KMS-11 (cell line): ENCODE results near the gene METTL15.

Source experiments
- H2AFZ ChIP-seq: fragments of 200-600 bp; sonication (generic); 2 replicates; pipeline ENCODE4 v1.6.1; 2016; ENCODE audit warnings: antibody characterized with exemption, mixed run types, low read depth
- H3K27ac ChIP-seq: fragments of 200-600 bp; sonication (generic); 2 replicates; pipeline ENCODE4 v1.6.1; 2016; ENCODE audit warnings: mild to moderate bottlenecking, mixed run types
- H3K27me3 ChIP-seq: fragments of 200-600 bp; sonication (generic); 2 replicates; pipeline ENCODE4 v1.6.1; 2017; ENCODE audit warnings: mild to moderate bottlenecking, low read depth, mixed run types, moderate library complexity; ENCODE audit not compliant: insufficient read depth
- H3K36me3 ChIP-seq: fragments of 200-600 bp; sonication (generic); 2 replicates; pipeline ENCODE4 v1.6.1; 2017; ENCODE audit warnings: mild to moderate bottlenecking, mixed run types; ENCODE audit not compliant: insufficient read depth
- H3K4me1 ChIP-seq: fragments of 200-600 bp; sonication (generic); 2 replicates; pipeline ENCODE4 v1.6.1; 2016; ENCODE audit warnings: mild to moderate bottlenecking, low read depth, mixed run types; ENCODE audit not compliant: poor library complexity, severe bottlenecking
- H3K4me2 ChIP-seq: fragments of 200-600 bp; sonication (generic); 2 replicates; pipeline ENCODE4 v1.7.0; 2016; ENCODE audit warnings: mild to moderate bottlenecking, mixed run types
- H3K4me3 ChIP-seq: fragments of 200-600 bp; sonication (generic); IDR thresholded peaks from 2 replicates; pipeline ENCODE4 v1.6.1; 2017; ENCODE audit warnings: low read depth, low read length, mixed read lengths; ENCODE audit not compliant: insufficient read depth
- H3K79me2 ChIP-seq: fragments of 200-600 bp; sonication (generic); 2 replicates; pipeline ENCODE4 v1.6.1; 2016; ENCODE audit warnings: low read depth, mixed run types; ENCODE audit not compliant: insufficient read depth
- H3K9ac ChIP-seq: fragments of 200-600 bp; sonication (generic); 2 replicates; pipeline ENCODE4 v1.6.1; 2016; ENCODE audit warnings: mild to moderate bottlenecking, mixed run types
- H4K20me1 ChIP-seq: fragments of 200-600 bp; sonication (generic); 2 replicates; pipeline ENCODE4 v1.6.1; 2016; ENCODE audit warnings: mild to moderate bottlenecking, mixed run types; ENCODE audit not compliant: insufficient read depth
- TF ChIP-seq, protein P1 (sequence below): fragments of 200-600 bp; sonication (generic); conservative IDR thresholded peaks from 2 replicates; pipeline ENCODE4 v1.6.1; 2017; ENCODE audit warnings: low read depth, mild to moderate bottlenecking, antibody characterized with exemption, low read length, moderate library complexity, mixed read lengths

The METTL15 gene

DNA sequence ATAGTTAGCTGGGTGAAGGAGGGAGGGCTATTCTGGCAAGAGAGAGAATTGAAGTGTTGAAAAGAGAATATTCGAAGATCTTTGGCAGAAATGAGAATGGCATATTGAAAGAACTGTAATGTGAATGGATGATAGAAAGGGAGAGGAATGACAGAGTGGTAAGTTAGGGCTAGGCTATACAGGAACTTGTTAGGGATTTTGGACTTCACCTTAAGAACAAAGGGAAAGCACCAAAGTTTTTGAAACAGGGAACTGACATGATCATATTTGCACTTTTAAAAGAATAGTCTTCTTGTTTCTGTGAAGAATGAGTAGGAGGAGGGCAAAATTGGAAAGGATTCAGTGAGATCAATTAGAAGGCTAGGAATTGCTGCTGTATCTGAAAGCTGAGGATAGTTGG is 119.3 kb downstream of the METTL15 start:
- H3K9ac ChIP-seq = no peak overlapping the region
- no peak overlapping the region for H3K4me2 ChIP-seq
- H2AFZ ChIP-seq = no peak overlapping the region
- H3K4me3 ChIP-seq = no peak overlapping the region
- no peaks in the 10 kb centered on the region for H3K4me1 ChIP-seq
- TF ChIP-seq, protein P1, sequence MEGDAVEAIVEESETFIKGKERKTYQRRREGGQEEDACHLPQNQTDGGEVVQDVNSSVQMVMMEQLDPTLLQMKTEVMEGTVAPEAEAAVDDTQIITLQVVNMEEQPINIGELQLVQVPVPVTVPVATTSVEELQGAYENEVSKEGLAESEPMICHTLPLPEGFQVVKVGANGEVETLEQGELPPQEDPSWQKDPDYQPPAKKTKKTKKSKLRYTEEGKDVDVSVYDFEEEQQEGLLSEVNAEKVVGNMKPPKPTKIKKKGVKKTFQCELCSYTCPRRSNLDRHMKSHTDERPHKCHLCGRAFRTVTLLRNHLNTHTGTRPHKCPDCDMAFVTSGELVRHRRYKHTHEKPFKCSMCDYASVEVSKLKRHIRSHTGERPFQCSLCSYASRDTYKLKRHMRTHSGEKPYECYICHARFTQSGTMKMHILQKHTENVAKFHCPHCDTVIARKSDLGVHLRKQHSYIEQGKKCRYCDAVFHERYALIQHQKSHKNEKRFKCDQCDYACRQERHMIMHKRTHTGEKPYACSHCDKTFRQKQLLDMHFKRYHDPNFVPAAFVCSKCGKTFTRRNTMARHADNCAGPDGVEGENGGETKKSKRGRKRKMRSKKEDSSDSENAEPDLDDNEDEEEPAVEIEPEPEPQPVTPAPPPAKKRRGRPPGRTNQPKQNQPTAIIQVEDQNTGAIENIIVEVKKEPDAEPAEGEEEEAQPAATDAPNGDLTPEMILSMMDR = no peak
- H4K20me1 ChIP-seq = no peaks in the 10 kb centered on the region
- H3K27me3 ChIP-seq = no peaks in the 10 kb centered on the region
- H3K27ac ChIP-seq = no peak overlapping the region
- no peaks in the 10 kb centered on the region for H3K79me2 ChIP-seq
- H3K36me3 ChIP-seq = no peaks in the 10 kb centered on the region

DNA sequence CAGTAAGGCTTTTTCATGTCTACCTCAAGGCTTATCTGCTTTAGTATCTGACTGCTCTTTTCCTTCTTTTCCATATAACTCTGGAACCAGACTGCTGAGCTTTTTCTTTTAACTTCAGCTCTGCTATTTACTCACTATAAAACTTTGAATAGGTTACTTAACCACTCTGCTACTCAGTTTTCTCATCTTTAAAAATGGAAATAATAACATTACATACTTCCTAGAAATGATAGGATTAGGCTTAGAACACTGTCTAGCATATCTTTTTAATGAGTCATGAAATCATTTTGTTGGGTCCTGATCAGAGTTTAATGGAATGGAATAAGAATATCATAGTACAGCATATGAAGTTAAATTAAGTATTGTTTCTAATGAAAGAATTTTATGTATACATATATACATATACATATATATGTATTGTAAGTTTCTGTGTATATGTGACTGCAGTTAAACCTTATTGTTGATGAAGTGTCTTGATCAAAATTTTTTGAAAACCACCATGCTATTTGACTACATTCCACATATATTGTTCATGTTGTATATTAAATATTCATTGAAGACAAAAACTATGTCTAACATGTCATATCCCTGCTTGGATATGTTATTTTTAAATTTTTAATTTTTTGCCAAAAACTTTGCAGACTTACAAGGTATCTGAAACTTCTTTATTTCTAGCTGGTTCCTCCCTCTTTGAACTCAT is 120.2 kb downstream of the METTL15 start:
- Histone ChIP-seq H3K4me1 (no peaks in the 10 kb centered on the region), H3K9ac (no peak overlapping the region), H3K4me3 (no peak overlapping the region), H2AFZ (no peak overlapping the region), H3K79me2 (no peaks in the 10 kb centered on the region), H3K27ac (no peak overlapping the region), H4K20me1 (no peaks in the 10 kb centered on the region), H3K27me3 (no peaks in the 10 kb centered on the region), H3K36me3 (no peaks in the 10 kb centered on the region), H3K4me2 (no peak overlapping the region)
- TF ChIP-seq, protein P1 = no peak

DNA sequence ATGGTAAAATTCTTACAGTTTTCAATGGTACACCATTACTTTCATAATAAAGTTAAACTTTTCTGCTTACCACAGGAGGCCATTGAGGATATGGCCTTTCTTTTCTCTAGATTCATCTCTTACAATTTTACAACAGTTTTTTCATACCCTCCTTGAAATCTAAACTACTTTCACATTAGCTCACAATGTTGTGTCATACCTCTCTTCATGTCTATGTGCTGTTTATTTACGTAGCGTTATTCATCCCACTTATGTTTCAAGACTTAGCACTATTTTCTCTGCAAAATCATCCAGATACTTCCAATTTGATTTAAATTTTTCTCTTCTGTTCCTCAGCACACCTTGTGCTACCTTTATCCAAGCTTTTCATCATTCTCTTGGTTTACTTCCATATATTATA is 123.3 kb downstream of the METTL15 start:
- H3K9ac ChIP-seq = no peak overlapping the region
- no peak overlapping the region for H3K4me3 ChIP-seq
- H3K4me1 ChIP-seq = no peaks in the 10 kb centered on the region
- H3K36me3 ChIP-seq = no peaks in the 10 kb centered on the region
- H4K20me1 ChIP-seq = no peaks in the 10 kb centered on the region
- TF ChIP-seq, protein P1 = no peak
- no peak overlapping the region for H2AFZ ChIP-seq
- no peaks in the 10 kb centered on the region for H3K79me2 ChIP-seq
- no peak overlapping the region for H3K4me2 ChIP-seq
- no peaks in the 10 kb centered on the region for H3K27me3 ChIP-seq
- H3K27ac ChIP-seq = no peak overlapping the region

DNA sequence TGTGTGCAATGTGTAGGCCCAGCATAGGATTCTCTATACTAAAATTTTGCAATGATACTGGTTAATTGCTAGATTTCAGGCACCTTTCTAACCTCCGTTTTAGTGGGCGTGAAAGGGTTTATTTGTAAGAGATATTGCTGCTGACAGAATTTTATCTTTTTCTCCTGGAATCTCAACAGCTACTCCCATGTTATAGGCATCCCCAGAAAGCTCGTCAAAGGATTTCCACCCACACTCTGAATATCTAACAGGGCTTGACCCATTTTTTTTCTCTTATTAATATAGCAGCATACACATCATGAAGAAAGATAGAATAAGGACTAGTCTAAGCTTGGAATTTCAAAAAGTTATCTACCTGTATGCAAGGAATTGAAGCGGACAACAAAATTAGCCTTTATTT is 124.5 kb downstream of the METTL15 start:
- no peaks in the 10 kb centered on the region for H4K20me1 ChIP-seq
- H3K79me2 ChIP-seq = no peaks in the 10 kb centered on the region
- no peaks in the 10 kb centered on the region for H3K36me3 ChIP-seq
- no peak overlapping the region for H2AFZ ChIP-seq
- no peak overlapping the region for H3K27ac ChIP-seq
- no peaks in the 10 kb centered on the region for H3K4me1 ChIP-seq
- H3K4me2 ChIP-seq = no peak overlapping the region
- no peak overlapping the region for H3K4me3 ChIP-seq
- H3K27me3 ChIP-seq = no peaks in the 10 kb centered on the region
- H3K9ac ChIP-seq = no peak overlapping the region
- TF ChIP-seq, protein P1 = no peak
